Nephron (organoid): ENCODE results near the gene SLC25A33.
"Not testable (repeated sequence)": the region's sequence is repeated elsewhere in the genome, so short reads cannot be mapped to it uniquely, and the experiment has no call there.

Experiments
- H3K27ac Mint-ChIP-seq, 3 experiments: 2 replicates each; pipeline ENCODE4 v1.8.0; 2020; ENCODE audit warnings: mixed read lengths in 3 of 3, mild to moderate bottlenecking in 2 of 3, moderate library complexity in 1 of 3
- H3K27me3 Mint-ChIP-seq: 2 replicates; pipeline ENCODE4 v1.8.0; 2021; ENCODE audit warnings: low read depth, mild to moderate bottlenecking, moderate library complexity, mixed read lengths
- H3K36me3 Mint-ChIP-seq: 2 replicates; pipeline ENCODE4 v1.8.0; 2020; ENCODE audit warnings: low read depth, mixed read lengths
- H3K4me1 Mint-ChIP-seq: 2 replicates; pipeline ENCODE4 v1.8.0; 2020; ENCODE audit warnings: mixed read lengths
- H3K4me3 Mint-ChIP-seq, 3 experiments: 2 replicates each; pipeline ENCODE4 v1.8.0; 2020; ENCODE audit warnings: mild to moderate bottlenecking in 3 of 3, mixed read lengths in 3 of 3, moderate library complexity in 2 of 3
- H3K9me3 Mint-ChIP-seq: 2 replicates; pipeline ENCODE4 v1.8.0; 2020; ENCODE audit warnings: mixed read lengths
- TF ChIP-seq, protein P1 (sequence below), 3 experiments: fragments of 200-600 bp; sonication (generic); IDR thresholded peaks; one replicate each; pipeline ENCODE4 v1.5.0; 2021; ENCODE audit warnings: antibody characterized with exemption in 3 of 3; ENCODE audit not compliant: unreplicated experiment in 3 of 3

The SLC25A33 gene

DNA sequence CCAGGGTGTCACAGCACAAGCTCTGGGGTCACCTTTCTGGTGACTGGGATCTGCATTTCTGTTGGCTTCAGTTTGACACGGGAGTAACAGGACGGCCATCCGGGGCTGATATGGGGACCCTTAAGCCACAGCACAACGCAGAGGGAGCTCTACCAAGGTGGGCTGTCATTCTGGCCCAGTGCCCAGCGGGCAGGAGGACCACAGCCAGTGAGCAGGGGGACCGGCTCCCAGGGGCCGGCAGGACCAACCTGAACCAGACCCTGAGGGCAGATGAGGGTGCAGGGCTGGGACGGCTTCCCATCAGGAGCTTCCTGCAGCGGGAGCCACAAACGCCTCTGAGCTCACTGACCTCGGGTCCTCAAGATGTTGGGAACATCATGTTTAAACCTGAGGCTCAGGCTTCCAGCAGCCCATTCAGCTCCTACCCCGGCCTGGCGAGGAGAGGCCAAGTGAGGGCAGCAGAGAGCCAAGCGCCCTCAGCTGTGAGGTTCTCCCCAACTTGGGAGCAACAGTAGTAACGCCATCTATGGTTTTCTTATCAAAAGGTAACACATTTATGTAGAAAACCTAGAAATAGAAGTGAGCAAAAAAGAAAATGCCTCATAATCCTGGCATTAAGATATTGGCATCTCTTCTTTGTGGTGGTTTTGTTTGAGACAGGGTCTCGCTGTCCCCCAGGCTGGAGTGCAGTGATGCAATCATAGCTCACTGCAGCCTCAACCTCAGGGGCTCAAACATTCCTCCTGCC lies 76.2 kb downstream of the SLC25A33 start:
- TF ChIP-seq, protein P1, sequence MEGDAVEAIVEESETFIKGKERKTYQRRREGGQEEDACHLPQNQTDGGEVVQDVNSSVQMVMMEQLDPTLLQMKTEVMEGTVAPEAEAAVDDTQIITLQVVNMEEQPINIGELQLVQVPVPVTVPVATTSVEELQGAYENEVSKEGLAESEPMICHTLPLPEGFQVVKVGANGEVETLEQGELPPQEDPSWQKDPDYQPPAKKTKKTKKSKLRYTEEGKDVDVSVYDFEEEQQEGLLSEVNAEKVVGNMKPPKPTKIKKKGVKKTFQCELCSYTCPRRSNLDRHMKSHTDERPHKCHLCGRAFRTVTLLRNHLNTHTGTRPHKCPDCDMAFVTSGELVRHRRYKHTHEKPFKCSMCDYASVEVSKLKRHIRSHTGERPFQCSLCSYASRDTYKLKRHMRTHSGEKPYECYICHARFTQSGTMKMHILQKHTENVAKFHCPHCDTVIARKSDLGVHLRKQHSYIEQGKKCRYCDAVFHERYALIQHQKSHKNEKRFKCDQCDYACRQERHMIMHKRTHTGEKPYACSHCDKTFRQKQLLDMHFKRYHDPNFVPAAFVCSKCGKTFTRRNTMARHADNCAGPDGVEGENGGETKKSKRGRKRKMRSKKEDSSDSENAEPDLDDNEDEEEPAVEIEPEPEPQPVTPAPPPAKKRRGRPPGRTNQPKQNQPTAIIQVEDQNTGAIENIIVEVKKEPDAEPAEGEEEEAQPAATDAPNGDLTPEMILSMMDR (IDR thresholded peaks at IDR 0.05; ENCODE audit: unreplicated experiment in 3 of 3), result peak; percentile 40 to 51 (median 44)
- Mint-ChIP-seq H3K36me3 (peaks cover 7% of the 10 kb centered on the region), H3K27me3 (peaks cover 7% of the 10 kb centered on the region), H3K4me1 (no peaks in the 10 kb centered on the region), H3K27ac (no peak overlapping the region), H3K4me3 (no peak overlapping the region), H3K9me3 (no peaks in the 10 kb centered on the region)

DNA sequence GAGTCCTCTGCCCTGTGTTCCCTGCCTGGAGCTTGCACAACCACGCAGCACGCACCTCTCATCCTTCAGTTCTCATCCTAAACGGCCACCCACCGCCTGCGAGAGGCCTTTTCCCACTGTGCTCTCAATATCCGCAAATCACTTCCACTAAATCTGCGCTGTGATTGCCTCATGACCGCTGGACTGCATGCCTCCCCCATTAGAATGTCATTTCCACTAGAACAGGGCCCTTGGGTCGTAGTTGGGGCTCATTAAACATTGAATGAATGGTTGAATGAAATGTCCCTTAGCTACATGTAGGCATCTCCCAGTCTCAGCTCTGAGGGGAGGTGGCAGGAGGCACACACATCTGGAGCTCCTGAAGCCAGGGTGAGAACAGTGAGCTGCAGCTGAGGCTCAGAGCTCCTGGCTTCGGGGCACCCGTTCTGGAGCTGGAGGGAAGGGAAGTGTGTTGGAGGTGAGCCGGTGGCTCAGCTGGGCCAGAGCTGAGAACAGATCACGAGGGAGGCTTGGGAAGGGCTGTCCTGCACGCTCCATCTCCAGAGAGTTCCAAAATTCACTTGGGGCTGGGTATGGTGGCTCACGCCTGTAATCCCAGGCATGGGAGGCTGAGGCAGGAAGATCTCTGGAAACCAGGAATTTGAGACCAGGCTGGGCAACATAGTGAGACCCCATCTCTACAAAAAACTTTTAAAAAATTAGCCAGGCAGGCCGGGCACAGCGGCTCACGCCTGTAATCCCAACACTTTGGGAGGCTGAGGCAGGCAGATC lies 79.8 kb downstream of the SLC25A33 start:
- TF ChIP-seq, protein P1 (IDR thresholded peaks at IDR 0.05; ENCODE audit: unreplicated experiment in 3 of 3), result no peak
- Mint-ChIP-seq H3K9me3 (no peaks in the 10 kb centered on the region), H3K4me3 (no peak overlapping the region), H3K36me3 (no peaks in the 10 kb centered on the region), H3K27ac (peak overlapping the region in 1 of 3 experiments; percentile 6), H3K27me3 (peaks cover 19% of the 10 kb centered on the region), H3K4me1 (no peaks in the 10 kb centered on the region)

DNA sequence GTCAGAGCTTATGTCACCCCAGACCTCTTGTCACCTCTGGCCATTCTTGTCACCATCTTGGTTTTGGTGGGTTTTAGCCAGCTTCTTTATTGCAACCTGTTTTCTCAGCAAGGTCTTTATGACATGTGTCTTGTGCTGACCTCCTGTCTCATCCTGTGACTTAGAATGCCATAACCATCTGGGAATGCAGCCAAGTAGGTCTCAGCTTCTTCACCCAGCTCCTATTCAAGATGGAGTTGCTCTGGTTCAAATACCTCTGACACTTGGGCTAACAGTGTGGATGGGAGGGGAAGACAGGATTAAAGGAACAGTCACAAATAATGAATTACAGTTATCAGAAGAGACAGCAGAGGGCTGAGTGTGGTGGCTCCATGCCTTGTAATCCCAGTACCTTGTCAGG lies 81.8 kb downstream of the SLC25A33 start:
- TF ChIP-seq, protein P1 (IDR thresholded peaks at IDR 0.05; ENCODE audit: unreplicated experiment in 3 of 3), result no peak
- Mint-ChIP-seq H3K4me1 (no peaks in the 10 kb centered on the region), H3K27me3 (peaks cover 29% of the 10 kb centered on the region), H3K9me3 (no peaks in the 10 kb centered on the region), H3K4me3 (no peak overlapping the region), H3K27ac (no peak overlapping the region), H3K36me3 (no peaks in the 10 kb centered on the region)

DNA sequence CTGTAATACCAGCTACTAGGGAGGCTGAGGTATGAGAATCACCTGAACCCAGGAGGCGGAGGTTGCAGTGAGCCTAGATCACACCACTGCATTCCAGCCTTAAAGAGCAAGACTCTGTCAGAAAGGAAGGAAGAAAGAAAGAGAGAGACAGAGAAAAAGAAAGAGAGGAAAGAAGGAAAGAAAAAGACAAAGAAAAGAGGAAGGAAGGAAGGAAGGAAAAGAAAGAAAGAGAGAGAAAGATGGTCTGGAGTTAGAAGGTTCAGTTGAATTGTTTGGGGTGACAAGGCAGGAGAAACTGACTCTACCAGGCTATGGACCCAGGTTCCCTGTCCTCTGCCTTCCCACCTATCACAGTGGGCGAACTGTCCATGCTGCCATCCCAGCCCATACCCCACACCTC lies 84.8 kb downstream of the SLC25A33 start:
- H3K27me3 Mint-ChIP-seq, result peaks cover 48% of the 10 kb centered on the region
- H3K36me3 Mint-ChIP-seq, result no peaks in the 10 kb centered on the region
- no peak overlapping the region for H3K4me3 Mint-ChIP-seq
- no peak overlapping the region for H3K27ac Mint-ChIP-seq
- H3K4me1 Mint-ChIP-seq, result peaks cover 4% of the 10 kb centered on the region
- no peaks in the 10 kb centered on the region for H3K9me3 Mint-ChIP-seq
- TF ChIP-seq, protein P1 (IDR thresholded peaks at IDR 0.05; ENCODE audit: unreplicated experiment in 3 of 3), result no peak

DNA sequence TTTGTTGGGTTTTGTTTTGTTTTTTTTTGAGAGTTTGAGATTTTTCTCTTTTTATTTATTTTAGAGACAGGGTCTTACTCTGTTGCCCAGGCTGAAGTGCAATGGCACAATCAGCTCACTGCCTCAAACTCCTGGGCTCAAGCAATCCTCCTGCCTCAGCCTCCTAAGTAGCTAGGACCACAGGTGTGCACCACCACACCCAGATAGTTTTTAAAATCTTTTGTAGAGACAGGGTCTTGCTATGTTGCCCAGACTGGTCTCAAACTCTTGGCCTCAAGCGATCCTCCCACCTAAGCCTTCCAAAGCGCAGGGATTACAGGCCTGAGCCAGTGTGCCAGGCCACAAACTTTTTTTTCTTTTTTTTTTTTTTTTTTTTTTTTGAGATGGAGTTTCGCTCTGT lies 85.8 kb downstream of the SLC25A33 start:
- not testable (repeated sequence) for H3K9me3 Mint-ChIP-seq, H3K4me3 Mint-ChIP-seq, H3K36me3 Mint-ChIP-seq, H3K4me1 Mint-ChIP-seq, H3K27ac Mint-ChIP-seq
- H3K27me3 Mint-ChIP-seq, result peaks cover 46% of the 10 kb centered on the region

DNA sequence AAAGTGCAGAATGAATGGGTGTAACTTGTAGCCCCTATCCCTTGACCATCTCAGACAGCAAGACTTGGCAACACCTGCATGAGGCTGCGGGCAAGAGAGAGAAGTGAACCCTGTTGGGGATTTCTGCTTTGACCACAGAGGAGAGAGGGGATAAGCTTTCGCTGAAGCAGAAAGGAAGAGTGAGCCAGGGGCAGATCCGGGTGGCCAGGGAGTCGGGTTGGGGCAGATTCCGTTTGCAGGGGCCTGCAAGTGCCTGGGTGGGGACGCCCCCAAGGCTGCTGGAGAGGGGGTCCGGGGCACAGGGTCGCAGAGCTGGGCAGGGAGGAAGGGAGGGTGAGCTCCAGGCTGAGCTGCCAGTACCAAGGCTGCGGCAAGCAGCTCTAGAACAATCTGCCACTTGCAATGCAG lies 86.9 kb downstream of the SLC25A33 start:
- H3K4me1 Mint-ChIP-seq, result peaks cover 4% of the 10 kb centered on the region
- no peak overlapping the region for H3K27ac Mint-ChIP-seq
- TF ChIP-seq, protein P1 (IDR thresholded peaks at IDR 0.05; ENCODE audit: unreplicated experiment in 3 of 3), result no peak
- peaks cover 45% of the 10 kb centered on the region for H3K27me3 Mint-ChIP-seq
- H3K36me3 Mint-ChIP-seq, result no peaks in the 10 kb centered on the region
- no peak overlapping the region for H3K4me3 Mint-ChIP-seq
- no peaks in the 10 kb centered on the region for H3K9me3 Mint-ChIP-seq
